KMS-11 (cell line): ENCODE results near the gene NOTO.
A peak's percentile ranks its signal among the peaks of the same experiment; 100 is the strongest.

Source experiments
- H2AFZ ChIP-seq: fragments of 200-600 bp; sonication (generic); 2 replicates; pipeline ENCODE4 v1.6.1; 2016; ENCODE audit warnings: antibody characterized with exemption, mixed run types, low read depth
- H3K27ac ChIP-seq: fragments of 200-600 bp; sonication (generic); 2 replicates; pipeline ENCODE4 v1.6.1; 2016; ENCODE audit warnings: mild to moderate bottlenecking, mixed run types
- H3K27me3 ChIP-seq: fragments of 200-600 bp; sonication (generic); 2 replicates; pipeline ENCODE4 v1.6.1; 2017; ENCODE audit warnings: mild to moderate bottlenecking, low read depth, mixed run types, moderate library complexity; ENCODE audit not compliant: insufficient read depth
- H3K36me3 ChIP-seq: fragments of 200-600 bp; sonication (generic); 2 replicates; pipeline ENCODE4 v1.6.1; 2017; ENCODE audit warnings: mild to moderate bottlenecking, mixed run types; ENCODE audit not compliant: insufficient read depth
- H3K4me1 ChIP-seq: fragments of 200-600 bp; sonication (generic); 2 replicates; pipeline ENCODE4 v1.6.1; 2016; ENCODE audit warnings: mild to moderate bottlenecking, low read depth, mixed run types; ENCODE audit not compliant: poor library complexity, severe bottlenecking
- H3K4me2 ChIP-seq: fragments of 200-600 bp; sonication (generic); 2 replicates; pipeline ENCODE4 v1.7.0; 2016; ENCODE audit warnings: mild to moderate bottlenecking, mixed run types
- H3K4me3 ChIP-seq: fragments of 200-600 bp; sonication (generic); IDR thresholded peaks from 2 replicates; pipeline ENCODE4 v1.6.1; 2017; ENCODE audit warnings: low read depth, low read length, mixed read lengths; ENCODE audit not compliant: insufficient read depth
- H3K79me2 ChIP-seq: fragments of 200-600 bp; sonication (generic); 2 replicates; pipeline ENCODE4 v1.6.1; 2016; ENCODE audit warnings: low read depth, mixed run types; ENCODE audit not compliant: insufficient read depth
- H3K9ac ChIP-seq: fragments of 200-600 bp; sonication (generic); 2 replicates; pipeline ENCODE4 v1.6.1; 2016; ENCODE audit warnings: mild to moderate bottlenecking, mixed run types
- H4K20me1 ChIP-seq: fragments of 200-600 bp; sonication (generic); 2 replicates; pipeline ENCODE4 v1.6.1; 2016; ENCODE audit warnings: mild to moderate bottlenecking, mixed run types; ENCODE audit not compliant: insufficient read depth
- CTCF ChIP-seq: fragments of 200-600 bp; sonication (generic); conservative IDR thresholded peaks from 2 replicates; pipeline ENCODE4 v1.6.1; 2017; ENCODE audit warnings: low read depth, mild to moderate bottlenecking, antibody characterized with exemption, low read length, moderate library complexity, mixed read lengths

Gene NOTO

GRCh38 chr2:73210696-73211095 is 8.3 kb downstream of the NOTO start:
- Histone ChIP-seq H3K36me3 (no peaks in the 10 kb centered on the region), H4K20me1 (no peaks in the 10 kb centered on the region), H3K4me2 (no peak overlapping the region), H3K27me3 (no peaks in the 10 kb centered on the region; the same call in 1 of the 2 replicates), H3K79me2 (peaks cover 12% of the 10 kb centered on the region; the same call in 1 of the 2 replicates), H3K4me3 (no peak overlapping the region), H3K27ac (no peak overlapping the region), H3K9ac (no peak overlapping the region), H2AFZ (no peak overlapping the region), H3K4me1 (peaks cover 24% of the 10 kb centered on the region)
- TF ChIP-seq CTCF: no peak

GRCh38 chr2:73212098-73212447 is 9.7 kb downstream of the NOTO start:
- peaks cover 27% of the 10 kb centered on the region for H3K4me1 ChIP-seq
- H3K27me3 ChIP-seq: no peaks in the 10 kb centered on the region
- H3K27ac ChIP-seq: no peak overlapping the region
- H3K79me2 ChIP-seq: peaks cover 26% of the 10 kb centered on the region; the same call in 1 of the 2 replicates
- H3K9ac ChIP-seq: no peak overlapping the region
- no peaks in the 10 kb centered on the region for H3K36me3 ChIP-seq
- peak overlapping the region; percentile 1 for H3K4me3 ChIP-seq
- H4K20me1 ChIP-seq: no peaks in the 10 kb centered on the region
- peak overlapping the region; percentile 69; the same call in 1 of the 2 replicates for H2AFZ ChIP-seq
- H3K4me2 ChIP-seq: no peak overlapping the region
- TF ChIP-seq CTCF: no peak

GRCh38 chr2:73212448-73213176 is 10.2 kb downstream of the NOTO start:
- Histone ChIP-seq H2AFZ (peak overlapping the region; percentile 69), H3K9ac (no peak overlapping the region), H3K4me3 (peak overlapping the region; percentile 1), H3K27me3 (no peaks in the 10 kb centered on the region), H3K27ac (no peak overlapping the region), H3K4me2 (0 out of 2 replicates have a peak overlapping the region, but pooled peaks have one; percentile 15), H4K20me1 (no peaks in the 10 kb centered on the region), H3K4me1 (peaks cover 27% of the 10 kb centered on the region), H3K36me3 (no peaks in the 10 kb centered on the region), H3K79me2 (peaks cover 31% of the 10 kb centered on the region; the same call in 1 of the 2 replicates)
- peak; percentile 97 for TF ChIP-seq CTCF

- no peak for TF ChIP-seq CTCF
- Histone ChIP-seq H3K4me1 (peaks cover 27% of the 10 kb centered on the region), H3K27me3 (no peaks in the 10 kb centered on the region), H3K79me2 (peaks cover 35% of the 10 kb centered on the region; the same call in 1 of the 2 replicates), H3K4me3 (peak within 1 kb of the TSS; percentile 79), H3K27ac (peak within 1 kb of the TSS; percentile 44), H3K36me3 (no peaks in the 10 kb centered on the region), H4K20me1 (no peaks in the 10 kb centered on the region), H3K4me2 (peak within 1 kb of the TSS; percentile 61), H3K9ac (peak within 1 kb of the TSS; percentile 86), H2AFZ (peak within 1 kb of the TSS; percentile 69)
These were observed 12.0 kb downstream of the NOTO start, which contains the start of gene SMYD5 for GRCh38 chr2:73214120-73215035. TSS of gene SMYD5 (plus strand) at chr2:73214245. CDS start at chr2:73214267, 22 bp downstream.
